Left lung (tissue), 10 donors: ENCODE data around the gene TMIGD2. TPM values are rescaled to one million over a fixed set of nuclear protein-coding genes. Genes with fewer than 3 reads are reported as not detected.
"Not testable (repeated sequence)": the region's sequence is repeated elsewhere in the genome, so short reads cannot be mapped to it uniquely, and the experiment has no call there.

ENCODE experiments used
- ATAC-seq: fragments of 200-7000 bp; cut with Tn5 transposase; one replicate; pipeline ENCODE4 v1.9.1; 2020; ENCODE audit warnings: moderate library complexity
- DNase-seq, 4 donors: peaks; one replicate each; pipeline ENCODE4 v3.0.0-alpha.2; 2013 to 2020
- H3K27ac ChIP-seq, 2 donors: fragments of 200-600 bp; sonication (generic) in 1 of 2; one replicate each; pipeline versions ENCODE4 v1.5.0 to v1.8.0; 2020 to 2021
- H3K27me3 ChIP-seq, 2 donors: fragments of 200-600 bp; sonication (generic) in 1 of 2; one replicate each; pipeline versions ENCODE4 v1.5.0 to v1.8.0; 2020 to 2021
- H3K36me3 ChIP-seq, 2 donors: fragments of 200-600 bp; sonication (generic) in 1 of 2; one replicate each; pipeline versions ENCODE4 v1.5.0 to v1.8.0; 2020 to 2021
- H3K4me1 ChIP-seq, 2 donors: fragments of 200-600 bp; one replicate each; pipeline ENCODE4 v1.8.0; 2021
- H3K4me3 ChIP-seq, 2 donors: fragments of 200-600 bp; sonication (generic) in 1 of 2; one replicate each; pipeline versions ENCODE4 v1.5.0 to v1.8.0; 2020 to 2021; ENCODE audit warnings: mild to moderate bottlenecking in 1 of 2
- H3K9me3 ChIP-seq, 2 donors: fragments of 200-600 bp; sonication (generic) in 1 of 2; one replicate each; pipeline versions ENCODE4 v1.5.0 to v1.8.0; 2020 to 2021
- CTCF ChIP-seq, 2 donors: fragments of 200-600 bp; sonication (generic) in 1 of 2; IDR thresholded peaks; one replicate each; pipeline versions ENCODE4 v1.5.0 to v1.8.0; 2021; ENCODE audit warnings: antibody characterized with exemption in 2 of 2
- intact Hi-C, 2 donors: fragments of 100-400 bp; cut with DNase I; formaldehyde crosslinking; loops; one replicate each; pipeline versions ENCODE4 v1.11.2 to v1.14.2; 2022
- polyA plus RNA-seq, 6 donors: library from polyadenylated mRNA; unstranded; fragments of 120-200 nt; gene quantifications; one replicate each; pipeline ENCODE4 v1.2.1, GENCODE V29; 2013; ENCODE audit not compliant: insufficient read length in 6 of 6
- total RNA-seq, 2 donors: library from RNA; stranded (reverse); fragmentation: NEBNext Ultra II Directional; extraction: Animal tissue kit (Norgen Biotek cat#: 25700); gene quantifications; one replicate each; pipeline ENCODE4 v1.2.1, GENCODE V29; 2021
- donor health status: DM: no; HTN: yes; CAD: no.
- donor health status: DM: no; HTN: no; CAD: no.

TMIGD2 gene
- total and polyA plus RNA-seq, 8 donors: 0.22 to 0.85 (median 0.35) TPM

- H3K27me3 ChIP-seq: no peaks in the 10 kb centered on the region
- no peak overlapping the region for H3K27ac ChIP-seq
- no peak for ATAC-seq
- H3K9me3 ChIP-seq: peaks cover 0 to 5% of the 10 kb centered on the region in 2 donors
- intact Hi-C loops: no loop called here
- DNase-seq: no peak
- no peaks in the 10 kb centered on the region for H3K4me1 ChIP-seq
- no peak for TF ChIP-seq CTCF (IDR thresholded peaks at IDR 0.05)
- no peak overlapping the region for H3K4me3 ChIP-seq
- peaks cover 0 to 100% of the 10 kb centered on the region in 2 donors for H3K36me3 ChIP-seq
These were observed 45.6 kb downstream of the TMIGD2 start for GRCh38 chr19:4256563-4256962.

GRCh38 chr19:4246767-4247593 is 55.2 kb downstream of the TMIGD2 start, which contains the start of gene YJU2:
YJU2 (plus strand) TSS chr19:4247080; CDS start chr19:4247147, 67 bp downstream.
- peaks cover 0 to 15% of the 10 kb centered on the region in 2 donors for H3K4me1 ChIP-seq
- H3K27me3 ChIP-seq: no peaks in the 10 kb centered on the region
- H3K27ac ChIP-seq: peak within 1 kb of the TSS; percentile 95 to 99
- H3K4me3 ChIP-seq: peak within 1 kb of the TSS; percentile 41 to 58
- ATAC-seq: peak; percentile 99
- no peak for TF ChIP-seq CTCF (IDR thresholded peaks at IDR 0.05)
- peaks cover 0 to 6% of the 10 kb centered on the region in 2 donors for H3K9me3 ChIP-seq
- peaks cover 0 to 34% of the 10 kb centered on the region in 2 donors for H3K36me3 ChIP-seq
- DNase-seq: peak; percentile 97 to 99 (median 98)
- intact Hi-C loops: no loop called here

- Histone ChIP-seq H3K36me3 (peaks cover 0 to 23% of the 10 kb centered on the region in 2 donors), H3K4me1 (peaks cover 0 to 15% of the 10 kb centered on the region in 2 donors), H3K9me3 (peaks cover 0 to 16% of the 10 kb centered on the region in 2 donors)
- H3K27ac ChIP-seq, ATAC-seq, H3K27me3 ChIP-seq, H3K4me3 ChIP-seq, DNase-seq, intact Hi-C loops: not testable (repeated sequence)
These were observed 56.3 kb downstream of the TMIGD2 start for GRCh38 chr19:4245938-4246337.

Other genes starting within 250 kb of the TMIGD2 start
- 10 to 100 TPM; 38.8 to 49.5 TPM for gene ZBTB7A, start 235.5 kb downstream of the TMIGD2 start, total RNA-seq
- 10 to 100 TPM in 3 of 6 donors, 1 to 10 TPM in 3; 7.1 to 14.3 (median 10.5) TPM for gene ZBTB7A, start 235.5 kb downstream of the TMIGD2 start, polyA plus RNA-seq
- 100 to 1,000 TPM; 129 to 143 TPM for gene MAP2K2, start 178.3 kb downstream of the TMIGD2 start, total RNA-seq
- 100 to 1,000 TPM in 5 of 6 donors, 10 to 100 TPM in 1; 97.2 to 121 (median 111) TPM for gene MAP2K2, start 178.3 kb downstream of the TMIGD2 start, polyA plus RNA-seq
- gene CREB3L3, start 148.8 kb downstream of the TMIGD2 start, total RNA-seq: not detected
- gene CREB3L3, start 148.8 kb downstream of the TMIGD2 start, polyA plus RNA-seq: not detected
- gene SIRT6, start 119.8 kb downstream of the TMIGD2 start, total RNA-seq: 10 to 100 TPM; 20.8 to 21.9 TPM
- 10 to 100 TPM; 17.8 to 24.7 (median 19.0) TPM for gene SIRT6, start 119.8 kb downstream of the TMIGD2 start, polyA plus RNA-seq
- 1 to 10 TPM in 1 of 2 donors, under 1 TPM in 1; 0.58 to 2.1 TPM for gene ANKRD24, start 119.7 kb downstream of the TMIGD2 start, total RNA-seq
- gene ANKRD24, start 119.7 kb downstream of the TMIGD2 start, polyA plus RNA-seq: 1 to 10 TPM in 5 of 6 donors, under 1 TPM in 1; 0.86 to 2.3 (median 1.3) TPM
- 1 to 10 TPM; 1.5 to 6.0 TPM for gene EBI3, start 72.9 kb downstream of the TMIGD2 start, total RNA-seq
- gene EBI3, start 72.9 kb downstream of the TMIGD2 start, polyA plus RNA-seq: under 1 TPM; 0.39 to 0.73 (median 0.56) TPM
- 10 to 100 TPM; 13.2 to 16.9 TPM for gene YJU2, start 55.3 kb downstream of the TMIGD2 start, total RNA-seq
- 10 to 100 TPM; 14.3 to 21.0 (median 18.8) TPM for gene YJU2, start 55.3 kb downstream of the TMIGD2 start, polyA plus RNA-seq
- not detected for gene SHD, start 23.1 kb downstream of the TMIGD2 start, total RNA-seq
- under 1 TPM in 5 of 6 donors, not detected in 1; 0.21 to 0.28 (median 0.21) TPM for gene SHD, start 23.1 kb downstream of the TMIGD2 start, polyA plus RNA-seq
- gene FSD1, start 2.2 kb upstream of the TMIGD2 start, total RNA-seq: under 1 TPM in 1 of 2 donors, not detected in 1; 0.55 TPM
- gene FSD1, start 2.2 kb upstream of the TMIGD2 start, polyA plus RNA-seq: 1 to 10 TPM; 1.0 to 1.9 (median 1.5) TPM
- gene STAP2, start 36.4 kb upstream of the TMIGD2 start, total RNA-seq: 10 to 100 TPM; 14.1 to 28.1 TPM
- 10 to 100 TPM; 33.3 to 41.5 (median 36.9) TPM for gene STAP2, start 36.4 kb upstream of the TMIGD2 start, polyA plus RNA-seq
- gene MPND, start 41.2 kb upstream of the TMIGD2 start, total RNA-seq: 10 to 100 TPM; 21.9 to 31.3 TPM
- 10 to 100 TPM; 19.9 to 27.3 (median 25.8) TPM for gene MPND, start 41.2 kb upstream of the TMIGD2 start, polyA plus RNA-seq
- 10 to 100 TPM; 64.6 to 71.8 TPM for gene SH3GL1, start 98.2 kb upstream of the TMIGD2 start, total RNA-seq
- 100 to 1,000 TPM in 2 of 6 donors, 10 to 100 TPM in 4; 74.2 to 119 (median 91.5) TPM for gene SH3GL1, start 98.2 kb upstream of the TMIGD2 start, polyA plus RNA-seq
- 10 to 100 TPM; 15.6 to 24.1 TPM for gene CHAF1A, start 100.3 kb upstream of the TMIGD2 start, total RNA-seq
- gene CHAF1A, start 100.3 kb upstream of the TMIGD2 start, polyA plus RNA-seq: 10 to 100 TPM; 18.5 to 29.3 (median 24.8) TPM
- 10 to 100 TPM; 86.0 to 89.5 TPM for gene UBXN6, start 155.4 kb upstream of the TMIGD2 start, total RNA-seq
- 100 to 1,000 TPM in 1 of 6 donors, 10 to 100 TPM in 5; 70.2 to 101 (median 84.9) TPM for gene UBXN6, start 155.4 kb upstream of the TMIGD2 start, polyA plus RNA-seq
- gene HDGFL2, start 169.9 kb upstream of the TMIGD2 start, total RNA-seq: 10 to 100 TPM; 30.9 to 36.6 TPM
- gene HDGFL2, start 169.9 kb upstream of the TMIGD2 start, polyA plus RNA-seq: 10 to 100 TPM; 59.3 to 87.4 (median 75.3) TPM
- 1 to 10 TPM; 1.2 to 4.0 TPM for gene PLIN4, start 216.1 kb upstream of the TMIGD2 start, total RNA-seq
- 1 to 10 TPM in 5 of 6 donors, under 1 TPM in 1; 0.88 to 1.2 (median 1.1) TPM for gene PLIN4, start 216.1 kb upstream of the TMIGD2 start, polyA plus RNA-seq
- 10 to 100 TPM in 1 of 2 donors, 1 to 10 TPM in 1; 8.4 to 15.9 TPM for gene PLIN5, start 232.8 kb upstream of the TMIGD2 start, total RNA-seq
- gene PLIN5, start 232.8 kb upstream of the TMIGD2 start, polyA plus RNA-seq: 1 to 10 TPM; 1.8 to 2.8 (median 2.2) TPM
- 10 to 100 TPM; 11.2 to 17.9 TPM for gene LRG1, start 237.6 kb upstream of the TMIGD2 start, total RNA-seq
- under 1 TPM; 0.58 to 0.97 (median 0.79) TPM for gene LRG1, start 237.6 kb upstream of the TMIGD2 start, polyA plus RNA-seq